HUES64 (cell line): Measurements from ENCODE around the gene AFF1.
A peak's percentile ranks its signal among the peaks of the same experiment; 100 is the strongest.
"Not testable (repeated sequence)": the region's sequence is repeated elsewhere in the genome, so short reads cannot be mapped to it uniquely, and the experiment has no call there.

Experiments used
- H3K27ac ChIP-seq: 2 replicates; pipeline ENCODE4 v1.7.0; 2013; ENCODE audit warnings: low read depth, low read length, inconsistent platforms
- H3K27me3 ChIP-seq: 2 replicates; pipeline ENCODE4 v1.6.1; 2013; ENCODE audit warnings: mild to moderate bottlenecking, low read length; ENCODE audit not compliant: insufficient read depth
- H3K36me3 ChIP-seq: 2 replicates; pipeline ENCODE4 v1.6.1; 2013; ENCODE audit warnings: mild to moderate bottlenecking, low read length; ENCODE audit not compliant: insufficient read depth
- H3K4me1 ChIP-seq: 2 replicates; pipeline ENCODE4 v1.6.1; 2013; ENCODE audit warnings: mild to moderate bottlenecking, low read length, moderate library complexity; ENCODE audit not compliant: insufficient read depth
- H3K4me3 ChIP-seq: 2 replicates; pipeline ENCODE4 v1.5.1; 2013; ENCODE audit warnings: mild to moderate bottlenecking, low read length, moderate library complexity
- H3K9ac ChIP-seq: 2 replicates; pipeline ENCODE4 v1.6.1; 2013; ENCODE audit warnings: mild to moderate bottlenecking, low read depth, low read length
- H3K9me3 ChIP-seq: 2 replicates; pipeline ENCODE4 v1.6.1; 2013; ENCODE audit warnings: low read depth, low read length; ENCODE audit not compliant: insufficient read depth
- WGBS: fragments of 150-250, 120-280 bp; methylation state at CpG from one replicate; pipeline ENCODE4 v1.1.7; 2013; ENCODE audit warnings: missing lambda C conversion rate; 5-methylcytosine and 5-hydroxymethylcytosine counted together

AFF1 gene

DNA sequence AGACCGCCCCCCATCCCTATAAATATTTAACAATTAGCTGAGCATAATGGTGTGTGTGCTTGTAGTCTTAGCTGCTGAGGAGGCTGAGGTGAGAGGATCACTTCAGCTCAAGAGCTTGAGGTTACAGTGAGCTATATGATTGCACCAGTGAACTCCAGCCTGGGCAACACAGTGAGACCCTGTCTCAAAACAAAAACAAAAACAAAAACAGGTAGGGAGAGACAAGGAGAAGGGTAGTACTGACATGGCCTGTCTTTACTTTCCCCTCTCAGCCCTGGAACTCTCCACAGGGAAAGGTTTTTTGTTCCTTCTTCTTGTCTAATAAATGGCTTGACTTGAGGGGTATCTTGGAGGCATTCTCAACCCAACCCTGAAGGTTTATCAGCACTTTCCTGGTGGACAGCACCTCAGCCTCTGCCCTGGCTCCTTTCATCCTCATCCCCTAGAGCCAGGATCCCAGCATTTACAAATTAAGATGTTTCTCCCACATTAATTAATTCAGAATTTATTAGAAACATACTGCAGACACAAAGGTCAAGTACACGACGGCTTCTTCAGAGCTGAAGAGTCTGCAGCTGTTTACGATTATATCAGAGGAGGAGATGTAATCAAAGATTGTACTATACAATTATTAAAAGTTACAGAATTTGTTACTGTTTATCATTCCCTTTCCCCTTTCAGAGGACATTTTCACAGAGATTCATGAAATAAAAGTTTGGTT lies 131.8 kb downstream of the AFF1 start:
- Histone ChIP-seq H3K4me1 (peaks cover 10% of the 10 kb centered on the region), H3K27me3 (no peaks in the 10 kb centered on the region), H3K27ac (no peak overlapping the region), H3K36me3 (0 out of 2 replicates have a peak, but pooled peaks cover 8% of the 10 kb centered on the region), H3K9ac (no peak overlapping the region), H3K4me3 (no peak overlapping the region), H3K9me3 (no peaks in the 10 kb centered on the region)
- 100% methylated on average over 2 of the region's 4 CpGs for WGBS

DNA sequence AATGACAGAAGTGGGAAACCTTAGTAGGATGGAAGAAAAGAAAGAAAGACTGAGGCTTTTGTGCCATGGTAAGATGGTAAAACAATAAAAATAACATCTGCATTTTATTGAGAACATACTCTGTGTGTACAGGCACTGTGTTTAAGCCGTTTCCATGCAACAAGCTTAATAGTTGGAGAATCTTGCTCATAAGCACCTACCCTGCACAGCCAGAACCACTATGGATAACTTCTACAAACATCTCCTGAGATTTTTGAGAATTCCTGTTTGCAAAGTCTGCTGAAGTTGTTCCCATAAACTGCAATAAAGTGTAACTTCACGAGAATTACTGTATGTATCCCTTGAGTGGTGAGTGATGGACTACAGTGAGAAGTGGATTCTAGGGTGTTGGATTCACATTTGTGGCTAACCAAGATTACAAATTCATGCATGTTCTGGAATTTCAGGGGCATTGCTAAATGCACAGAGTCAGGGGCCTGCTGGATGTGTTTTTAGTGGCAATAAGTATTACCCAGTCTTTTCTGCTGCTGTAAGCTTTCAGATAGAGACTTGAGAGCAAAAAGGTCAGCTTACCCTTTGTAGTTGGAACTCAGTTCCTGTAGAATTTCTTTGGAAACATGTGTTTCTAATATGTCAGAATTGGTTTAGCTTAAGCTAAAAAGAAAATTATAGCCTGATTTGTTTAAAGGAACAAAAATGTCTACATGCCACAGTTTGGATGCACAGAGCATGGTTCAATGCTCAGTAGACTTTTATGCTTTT lies 132.5 kb downstream of the AFF1 start:
- 95% methylated on average over 2 of the region's 2 CpGs for WGBS
- Histone ChIP-seq H3K27me3 (no peaks in the 10 kb centered on the region), H3K9ac (no peak overlapping the region), H3K9me3 (no peaks in the 10 kb centered on the region), H3K27ac (no peak overlapping the region), H3K36me3 (0 out of 2 replicates have a peak, but pooled peaks cover 5% of the 10 kb centered on the region), H3K4me3 (no peak overlapping the region), H3K4me1 (peaks cover 10% of the 10 kb centered on the region)

DNA sequence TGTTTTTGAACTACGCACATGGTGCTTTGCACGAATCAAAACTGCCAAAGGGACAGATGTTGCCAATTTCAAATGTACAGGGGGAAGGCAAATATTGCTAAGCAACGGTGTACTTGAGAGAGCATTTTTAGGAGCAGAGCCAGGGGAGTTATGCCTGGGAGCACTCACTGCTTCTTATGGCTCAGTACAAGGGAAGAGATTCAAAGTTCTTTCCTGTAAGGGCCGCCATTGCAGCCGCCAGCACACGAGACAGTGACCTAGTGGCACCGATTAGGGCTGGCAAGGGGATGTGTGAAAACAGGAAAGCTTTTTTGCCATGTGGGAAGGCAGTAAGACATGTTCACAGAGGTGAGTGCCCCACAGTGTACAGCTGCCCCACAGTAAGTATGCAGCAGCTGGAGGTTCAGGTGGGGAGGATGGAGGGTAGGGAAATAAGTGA lies 133.8 kb downstream of the AFF1 start:
- Histone ChIP-seq H3K4me1 (peaks cover 20% of the 10 kb centered on the region), H3K27ac (no peak overlapping the region), H3K27me3 (no peaks in the 10 kb centered on the region), H3K9ac (no peak overlapping the region), H3K36me3 (0 out of 2 replicates have a peak, but pooled peaks cover 5% of the 10 kb centered on the region), H3K4me3 (no peak overlapping the region), H3K9me3 (no peaks in the 10 kb centered on the region)
- 89% methylated on average over 7 of the region's 7 CpGs for WGBS

DNA sequence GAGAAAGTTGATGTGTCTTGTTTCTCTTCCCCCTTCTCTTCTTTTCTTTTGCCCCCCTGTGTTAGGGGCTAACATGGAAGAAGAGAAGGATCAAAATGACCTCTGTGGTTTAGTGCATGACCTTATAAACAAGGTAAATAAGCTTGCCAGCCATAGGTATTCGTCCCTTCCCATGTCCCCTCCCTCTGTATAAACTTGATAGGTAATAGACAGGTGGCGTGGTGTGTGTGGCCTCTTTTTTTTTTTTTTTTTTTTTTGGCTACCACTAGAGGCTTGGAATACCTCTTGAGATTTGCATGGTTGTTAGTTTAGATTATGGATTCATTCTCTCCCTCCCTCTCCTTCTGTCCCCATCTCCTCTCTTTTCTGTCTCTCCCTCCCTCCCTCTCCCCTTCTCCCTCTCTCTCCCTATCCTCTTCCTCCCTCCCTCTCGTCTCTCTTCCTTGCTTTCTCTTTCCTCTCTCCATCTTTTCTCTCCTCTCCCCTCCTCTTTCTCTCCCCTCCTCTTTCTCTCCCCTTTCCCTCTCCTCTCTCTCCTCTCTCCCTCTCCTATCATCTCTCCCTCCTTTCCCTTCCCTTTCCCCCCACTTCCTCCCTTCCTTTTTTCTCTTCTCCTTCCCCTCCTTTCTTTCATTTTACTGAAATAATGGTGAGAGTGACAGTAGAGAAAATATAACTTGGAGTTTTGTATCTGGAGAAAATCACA lies 134.4 kb downstream of the AFF1 start:
- Histone ChIP-seq H3K9me3 (no peaks in the 10 kb centered on the region), H3K27ac (no peak overlapping the region), H3K36me3 (0 out of 2 replicates have a peak, but pooled peaks cover 5% of the 10 kb centered on the region), H3K27me3 (no peaks in the 10 kb centered on the region), H3K4me3 (no peak overlapping the region), H3K9ac (no peak overlapping the region), H3K4me1 (peaks cover 25% of the 10 kb centered on the region)
- WGBS: 65% methylated on average over 1 of the region's 3 CpGs

DNA sequence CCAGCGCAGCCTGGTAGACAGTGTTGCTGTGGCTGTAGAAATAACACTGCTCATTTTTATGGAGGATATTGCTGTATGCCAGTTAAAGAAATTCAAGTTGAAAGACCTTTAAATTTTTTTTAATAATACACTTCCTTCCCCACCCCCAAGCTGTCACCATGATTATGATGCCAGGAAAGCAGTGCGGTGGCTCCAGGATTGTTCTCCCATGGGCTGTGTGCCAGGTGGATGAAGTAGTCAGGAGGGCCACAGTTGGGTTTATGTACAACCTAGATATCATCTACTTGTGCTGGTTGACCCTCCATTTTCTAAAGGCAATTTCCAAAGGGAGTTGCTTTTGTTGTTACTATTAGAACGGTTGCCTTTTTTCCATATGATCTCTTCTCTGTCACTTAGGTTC lies 136.6 kb downstream of the AFF1 start:
- Histone ChIP-seq H3K27ac (no peak overlapping the region), H3K4me1 (peaks cover 36% of the 10 kb centered on the region), H3K36me3 (0 out of 2 replicates have a peak, but pooled peaks cover 5% of the 10 kb centered on the region), H3K9me3 (no peaks in the 10 kb centered on the region), H3K27me3 (no peaks in the 10 kb centered on the region), H3K4me3 (no peak overlapping the region), H3K9ac (no peak overlapping the region)
- WGBS: 98% methylated on average over 2 of the region's 3 CpGs

DNA sequence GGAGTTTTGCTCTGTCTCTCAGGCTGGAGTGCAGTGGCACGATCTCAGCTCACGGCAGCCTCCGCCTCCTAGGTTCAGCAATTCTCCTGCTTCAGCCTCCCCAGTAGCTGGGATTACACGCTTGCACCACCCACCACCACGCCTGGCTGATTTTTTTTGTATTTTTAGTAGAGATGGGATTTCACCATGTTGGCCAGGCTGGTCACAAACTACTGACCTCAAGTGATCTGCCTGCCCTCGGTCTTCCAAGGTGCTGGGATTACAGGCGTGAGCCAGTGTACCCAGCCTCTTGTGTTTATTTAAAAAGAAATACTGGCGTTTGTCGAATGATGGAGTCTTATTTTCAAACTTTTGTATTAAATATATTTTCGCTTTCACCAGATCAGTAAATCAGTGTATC lies 137.7 kb downstream of the AFF1 start:
- not testable (repeated sequence) for H3K4me3 ChIP-seq, H3K9ac ChIP-seq

DNA sequence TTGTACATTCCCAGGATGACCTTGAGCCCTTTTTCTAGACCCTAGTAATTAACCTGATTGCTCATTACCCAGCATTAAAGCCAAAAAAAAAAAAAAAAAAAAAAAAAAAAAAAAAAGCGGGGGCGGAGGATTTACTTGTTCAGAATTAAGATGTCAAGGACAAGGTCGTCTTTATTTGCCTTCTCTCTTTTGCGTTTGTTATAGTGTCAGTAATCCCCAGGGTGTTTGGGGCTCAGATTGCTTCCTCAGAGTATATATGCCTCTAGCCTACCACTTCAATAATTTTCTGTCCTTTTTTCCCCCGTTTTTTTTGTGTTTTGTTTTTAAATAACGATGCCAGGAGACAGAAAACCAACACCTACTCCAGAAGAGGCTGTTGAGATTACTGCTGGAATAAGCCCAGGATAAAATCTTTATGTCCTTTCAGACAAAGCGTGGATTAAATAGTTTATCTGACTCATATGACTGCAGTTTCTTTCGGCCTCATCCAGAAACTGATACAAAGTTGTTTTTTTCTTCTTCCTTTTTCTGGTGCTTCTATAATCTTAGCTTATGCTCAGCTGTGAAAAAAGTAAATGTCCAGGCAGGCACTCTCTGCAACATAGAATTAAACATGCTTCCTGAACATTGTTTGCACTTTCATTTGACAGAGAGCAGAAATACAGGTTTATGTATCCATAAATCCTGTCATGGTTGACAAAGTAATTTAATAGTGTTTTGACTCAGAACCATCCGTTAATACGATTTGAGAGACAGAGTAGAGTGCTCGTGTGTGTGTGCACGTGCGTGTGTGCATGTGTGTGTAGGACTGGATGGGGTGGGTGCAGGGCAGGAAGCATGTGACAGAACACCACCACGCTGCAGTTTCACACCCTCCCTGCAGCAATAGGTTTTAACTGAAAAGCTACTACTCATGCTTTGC lies 138.6 kb downstream of the AFF1 start:
- Histone ChIP-seq H3K36me3 (no peaks in the 10 kb centered on the region), H3K9ac (no peak overlapping the region), H3K27me3 (no peaks in the 10 kb centered on the region), H3K4me1 (peaks cover 46% of the 10 kb centered on the region), H3K4me3 (no peak overlapping the region), H3K27ac (peak overlapping the region; percentile 39; the same call in 1 of the 2 replicates), H3K9me3 (no peaks in the 10 kb centered on the region)
- WGBS: 88% methylated on average over 12 of the region's 14 CpGs

More for the DNA sequence above, 137.7 kb downstream of the AFF1 start:
- H3K27me3 ChIP-seq, H3K9me3 ChIP-seq, H3K27ac ChIP-seq, H3K36me3 ChIP-seq: not testable (repeated sequence)
- H3K4me1 ChIP-seq: peaks cover 40% of the 10 kb centered on the region
- WGBS: 98% methylated on average over 10 of the region's 10 CpGs

DNA sequence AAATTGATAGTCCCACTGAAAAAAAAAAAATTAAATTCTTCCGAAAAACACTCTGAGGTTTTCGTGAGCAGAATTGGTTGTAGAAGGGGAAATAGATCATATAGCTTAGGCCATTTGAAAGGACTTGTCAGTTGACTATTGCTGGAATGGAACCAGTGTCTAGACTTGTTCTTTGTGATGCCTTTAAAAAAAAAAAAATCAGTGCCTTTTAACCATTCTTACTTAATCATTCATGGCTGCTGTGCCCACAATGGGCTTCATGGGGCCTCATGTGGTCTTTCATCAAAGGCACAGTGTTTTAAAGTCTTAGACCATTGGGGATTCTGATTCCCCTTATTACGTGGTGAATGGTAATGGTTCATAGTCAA lies 139.3 kb downstream of the AFF1 start:
- Histone ChIP-seq H3K4me1 (peaks cover 52% of the 10 kb centered on the region), H3K27me3 (no peaks in the 10 kb centered on the region), H3K4me3 (no peak overlapping the region), H3K36me3 (no peaks in the 10 kb centered on the region), H3K9ac (no peak overlapping the region), H3K9me3 (no peaks in the 10 kb centered on the region), H3K27ac (no peak overlapping the region; the same call in 1 of the 2 replicates)
- WGBS: 77% methylated on average over 3 of the region's 3 CpGs

DNA sequence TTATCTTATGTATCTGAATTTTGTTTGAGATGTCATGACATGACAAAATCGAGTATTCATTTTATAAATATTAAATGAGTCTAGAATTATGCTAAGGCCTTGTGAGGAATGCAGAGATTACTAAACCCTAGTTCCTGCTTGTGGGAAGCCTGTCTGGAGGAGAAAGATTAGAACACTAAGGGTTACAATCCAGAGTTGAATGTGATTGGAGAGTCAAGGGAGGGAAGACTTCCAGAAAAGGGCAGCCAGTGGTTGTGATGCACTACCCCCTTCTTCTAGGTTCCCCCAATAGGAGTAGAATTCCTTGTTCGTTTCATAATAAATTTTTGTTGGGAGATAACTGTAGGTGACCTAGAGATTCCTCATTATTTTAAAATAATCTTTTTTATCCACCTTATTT lies 141.1 kb downstream of the AFF1 start:
- no peaks in the 10 kb centered on the region for H3K36me3 ChIP-seq
- H3K9ac ChIP-seq: no peak overlapping the region
- WGBS: 80% methylated on average over 1 of the region's 2 CpGs
- no peak overlapping the region for H3K4me3 ChIP-seq
- no peak overlapping the region for H3K27ac ChIP-seq
- H3K4me1 ChIP-seq: peaks cover 50% of the 10 kb centered on the region
- H3K27me3 ChIP-seq: no peaks in the 10 kb centered on the region
- H3K9me3 ChIP-seq: no peaks in the 10 kb centered on the region

DNA sequence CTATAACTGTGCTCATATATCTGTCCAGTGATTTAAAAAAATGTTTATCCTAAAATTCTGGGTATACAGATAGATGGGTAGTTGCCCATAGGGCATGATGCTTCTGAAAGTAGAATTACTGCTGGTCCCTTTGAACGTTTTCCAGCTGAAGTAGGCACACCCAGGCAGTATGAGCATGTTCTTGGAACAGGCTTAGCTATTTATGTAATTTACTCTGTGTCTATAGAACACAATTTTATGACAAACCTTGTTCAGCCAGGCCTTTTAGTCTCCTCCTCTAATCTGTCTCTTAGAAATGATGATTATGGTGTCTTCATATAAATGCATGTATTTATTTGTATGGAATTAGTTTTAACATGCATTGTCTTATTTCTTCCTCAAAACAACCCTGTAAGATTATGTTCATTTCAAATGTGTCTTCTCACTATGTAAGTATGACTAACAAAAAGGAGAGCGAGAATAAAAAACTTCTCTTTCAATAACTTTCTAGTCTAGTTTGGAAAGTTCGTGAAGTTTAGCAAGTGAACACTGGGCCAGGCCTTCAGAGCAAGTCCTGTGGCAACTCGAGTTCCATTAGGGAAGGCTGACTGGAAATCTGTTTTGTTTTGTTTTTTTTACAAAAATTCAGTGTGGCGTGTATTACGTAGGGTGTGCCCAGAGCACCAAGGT lies 142.0 kb downstream of the AFF1 start:
- Histone ChIP-seq H3K36me3 (no peaks in the 10 kb centered on the region), H3K27ac (no peak overlapping the region), H3K9ac (no peak overlapping the region), H3K4me3 (no peak overlapping the region), H3K4me1 (peaks cover 50% of the 10 kb centered on the region), H3K9me3 (no peaks in the 10 kb centered on the region), H3K27me3 (no peaks in the 10 kb centered on the region)
- WGBS: 87% methylated on average over 6 of the region's 6 CpGs
